ENCODE results near the gene MRPS2. TPM values are rescaled to one million over a fixed set of nuclear protein-coding genes. Genes with fewer than 3 reads are reported as not detected.

MRPS2 gene
- total and polyA plus RNA-seq, 4 experiments from 2014 or later: 26.2 to 57.2 (median 33.2) TPM

- no peaks in the 10 kb centered on the region for H3K36me3 ChIP-seq (ENCODE audit: insufficient read depth, low read length)
- peaks cover 6% of the 10 kb centered on the region for H3K27me3 ChIP-seq (ENCODE audit: insufficient read depth, low read length)
- no peaks in the 10 kb centered on the region for H3K36me3 Mint-ChIP-seq
- H3K4me1 Mint-ChIP-seq: no peaks in the 10 kb centered on the region
- no peak overlapping the region for H3K27ac ChIP-seq (ENCODE audit: low read depth, low read length)
- H3K4me1 ChIP-seq (ENCODE audit: insufficient read depth, low read length): no peaks in the 10 kb centered on the region
- no peaks in the 10 kb centered on the region for H3K9me3 Mint-ChIP-seq
- ChIA-PET CTCF (ENCODE audit: partially characterized antibody) (no interaction called here), POLR2A (ENCODE audit: partially characterized antibody) (no interaction called here)
- DNase-seq: no peak
- no peak overlapping the region for H3K4me3 Mint-ChIP-seq
- H3K9me3 ChIP-seq (ENCODE audit: control insufficient read depth in 1 of 2, low read length in 2 of 2): no peaks in the 10 kb centered on the region
- no peak overlapping the region for H3K4me3 ChIP-seq (ENCODE audit: low read length in 2 of 2)
- intact Hi-C loops (cut with micrococcal nuclease): no loop called here
- peaks cover 4% of the 10 kb centered on the region in 2 donors for H3K27me3 Mint-ChIP-seq
- H3K27ac Mint-ChIP-seq: no peak overlapping the region
Observed at GRCh38 chr9:135488013-135488330, 12.5 kb upstream of the MRPS2 start.

DNA sequence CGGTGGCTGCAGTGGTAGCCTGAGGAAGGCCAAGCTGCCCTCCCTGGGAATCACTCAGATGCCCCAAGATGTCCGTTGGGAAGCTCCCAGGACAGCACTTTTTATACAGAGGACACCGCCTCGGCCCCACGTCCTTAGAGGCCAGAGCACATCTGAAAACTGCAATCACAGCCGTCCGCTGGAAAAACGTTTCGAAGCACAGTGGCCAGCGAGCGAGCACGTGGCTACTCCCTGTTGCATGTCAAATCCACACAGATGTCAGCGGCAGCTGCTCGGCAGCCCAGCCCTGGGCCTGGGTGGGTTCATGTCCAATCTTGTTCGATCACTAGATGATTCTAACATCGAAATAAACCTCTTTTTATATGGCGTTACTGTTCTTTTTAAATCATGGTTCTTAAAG, 12.0 kb upstream of the MRPS2 start:
- Histone ChIP-seq H3K9me3 (ENCODE audit: control insufficient read depth in 1 of 2, low read length in 2 of 2) (no peaks in the 10 kb centered on the region), H3K27me3 (ENCODE audit: insufficient read depth, low read length) (peaks cover 1% of the 10 kb centered on the region), H3K27ac (ENCODE audit: low read depth, low read length) (no peak overlapping the region), H3K4me1 (ENCODE audit: insufficient read depth, low read length) (no peaks in the 10 kb centered on the region), H3K4me3 (ENCODE audit: low read length in 2 of 2) (no peak overlapping the region), H3K36me3 (ENCODE audit: insufficient read depth, low read length) (no peaks in the 10 kb centered on the region)
- CTCF ChIA-PET (ENCODE audit: partially characterized antibody): no interaction called here
- Mint-ChIP-seq H3K4me1 (no peaks in the 10 kb centered on the region), H3K36me3 (no peaks in the 10 kb centered on the region), H3K4me3 (no peak overlapping the region), H3K9me3 (no peaks in the 10 kb centered on the region), H3K27me3 (peaks cover 0 to 4% of the 10 kb centered on the region in 2 donors), H3K27ac (no peak overlapping the region)
- intact Hi-C loops (cut with micrococcal nuclease): no loop called here
- POLR2A ChIA-PET (ENCODE audit: partially characterized antibody): no interaction called here
- no peak for DNase-seq

- POLR2A ChIA-PET (ENCODE audit: partially characterized antibody): no interaction called here
- Histone ChIP-seq H3K27me3 (ENCODE audit: insufficient read depth, low read length) (no peaks in the 10 kb centered on the region), H3K9me3 (ENCODE audit: control insufficient read depth in 1 of 2, low read length in 2 of 2) (no peaks in the 10 kb centered on the region), H3K4me3 (ENCODE audit: low read length in 2 of 2) (no peak overlapping the region), H3K27ac (ENCODE audit: low read depth, low read length) (no peak overlapping the region), H3K4me1 (ENCODE audit: insufficient read depth, low read length) (no peaks in the 10 kb centered on the region), H3K36me3 (ENCODE audit: insufficient read depth, low read length) (no peaks in the 10 kb centered on the region)
- no peak for DNase-seq
- Mint-ChIP-seq H3K36me3 (no peaks in the 10 kb centered on the region), H3K27ac (no peak overlapping the region), H3K9me3 (no peaks in the 10 kb centered on the region), H3K4me1 (no peaks in the 10 kb centered on the region), H3K4me3 (no peak overlapping the region), H3K27me3 (peaks cover 0 to 4% of the 10 kb centered on the region in 2 donors)
- CTCF ChIA-PET (ENCODE audit: partially characterized antibody): interaction anchor here (0.7 to 3.0 kb wide), 2 partner anchors 9 to 15 kb away, joined by 3 to 11 read pairs; no protein-coding TSS in a partner anchor
- intact Hi-C loops (cut with micrococcal nuclease): no loop called here
Observed at GRCh38 chr9:135489188-135489906, 11.1 kb upstream of the MRPS2 start.

DNA sequence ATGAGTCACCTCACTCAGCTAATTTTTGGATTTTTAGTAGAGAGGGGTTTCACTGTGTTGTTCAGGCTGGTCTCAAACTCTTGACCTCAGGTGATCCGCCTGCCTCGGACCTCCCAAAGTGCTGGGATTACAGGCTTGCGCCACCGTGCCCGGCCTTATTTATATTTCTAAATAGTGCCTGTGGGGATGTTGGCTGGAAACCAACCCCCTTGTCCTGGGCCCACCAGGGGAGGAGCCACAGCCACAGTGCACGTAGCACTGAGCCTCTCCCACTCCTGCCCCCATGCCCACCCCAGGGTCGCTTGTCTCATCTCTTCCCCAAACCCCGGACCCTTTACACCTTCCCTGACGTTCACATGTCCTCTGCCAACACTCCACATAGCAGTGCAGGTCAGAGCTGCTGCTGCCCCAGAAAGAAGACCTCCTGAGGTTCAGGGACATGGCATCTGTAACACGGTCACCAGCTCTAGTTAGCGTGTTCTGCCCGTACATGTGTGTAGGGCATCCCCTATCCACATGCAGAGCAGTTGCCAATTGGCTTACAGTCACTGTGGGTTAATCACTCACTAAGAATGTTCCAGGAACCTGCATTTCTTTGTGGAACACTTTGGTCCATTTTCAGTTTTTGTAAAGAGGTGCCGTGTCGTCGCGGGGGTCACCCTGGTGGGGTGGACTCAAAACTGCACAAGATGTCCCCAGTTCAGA, 10.2 kb upstream of the MRPS2 start:
- ChIA-PET POLR2A (ENCODE audit: partially characterized antibody) (no interaction called here), CTCF (ENCODE audit: partially characterized antibody) (interaction anchor here (0.7 to 3.0 kb wide), 2 partner anchors 10 to 14 kb away, joined by 3 to 11 read pairs; no protein-coding TSS in a partner anchor)
- Mint-ChIP-seq H3K4me3 (no peak overlapping the region), H3K27ac (no peak overlapping the region), H3K9me3 (no peaks in the 10 kb centered on the region), H3K4me1 (no peaks in the 10 kb centered on the region), H3K27me3 (peaks cover 4% of the 10 kb centered on the region in 2 donors), H3K36me3 (no peaks in the 10 kb centered on the region)
- intact Hi-C loops (cut with micrococcal nuclease): no loop called here
- no peaks in the 10 kb centered on the region for H3K36me3 ChIP-seq (ENCODE audit: insufficient read depth, low read length)
- H3K4me1 ChIP-seq (ENCODE audit: insufficient read depth, low read length): no peaks in the 10 kb centered on the region
- no peaks in the 10 kb centered on the region for H3K27me3 ChIP-seq (ENCODE audit: insufficient read depth, low read length)
- no peaks in the 10 kb centered on the region for H3K9me3 ChIP-seq (ENCODE audit: control insufficient read depth in 1 of 2, low read length in 2 of 2)
- no peak overlapping the region for H3K4me3 ChIP-seq (ENCODE audit: low read length in 2 of 2)
- no peak for DNase-seq
- H3K27ac ChIP-seq (ENCODE audit: low read depth, low read length): no peak overlapping the region

GRCh38 chr9:135490980-135491464, 9.5 kb upstream of the MRPS2 start:
- Histone ChIP-seq H3K4me1 (ENCODE audit: insufficient read depth, low read length) (no peaks in the 10 kb centered on the region), H3K27me3 (ENCODE audit: insufficient read depth, low read length) (no peaks in the 10 kb centered on the region), H3K9me3 (ENCODE audit: control insufficient read depth in 1 of 2, low read length in 2 of 2) (no peaks in the 10 kb centered on the region), H3K4me3 (ENCODE audit: low read length in 2 of 2) (no peak overlapping the region), H3K27ac (ENCODE audit: low read depth, low read length) (no peak overlapping the region), H3K36me3 (ENCODE audit: insufficient read depth, low read length) (no peaks in the 10 kb centered on the region)
- CTCF ChIA-PET (ENCODE audit: partially characterized antibody): interaction anchor here (3.0 kb wide), 1 partner anchor 14 kb away, joined by 11 read pairs; no protein-coding TSS in a partner anchor
- H3K36me3 Mint-ChIP-seq: no peaks in the 10 kb centered on the region
- H3K27ac Mint-ChIP-seq: no peak overlapping the region
- POLR2A ChIA-PET (ENCODE audit: partially characterized antibody): no interaction called here
- intact Hi-C loops (cut with micrococcal nuclease): no loop called here
- H3K27me3 Mint-ChIP-seq: peaks cover 4% of the 10 kb centered on the region in 2 donors
- no peaks in the 10 kb centered on the region for H3K4me1 Mint-ChIP-seq
- no peaks in the 10 kb centered on the region for H3K9me3 Mint-ChIP-seq
- no peak for DNase-seq
- no peak overlapping the region for H3K4me3 Mint-ChIP-seq

DNA sequence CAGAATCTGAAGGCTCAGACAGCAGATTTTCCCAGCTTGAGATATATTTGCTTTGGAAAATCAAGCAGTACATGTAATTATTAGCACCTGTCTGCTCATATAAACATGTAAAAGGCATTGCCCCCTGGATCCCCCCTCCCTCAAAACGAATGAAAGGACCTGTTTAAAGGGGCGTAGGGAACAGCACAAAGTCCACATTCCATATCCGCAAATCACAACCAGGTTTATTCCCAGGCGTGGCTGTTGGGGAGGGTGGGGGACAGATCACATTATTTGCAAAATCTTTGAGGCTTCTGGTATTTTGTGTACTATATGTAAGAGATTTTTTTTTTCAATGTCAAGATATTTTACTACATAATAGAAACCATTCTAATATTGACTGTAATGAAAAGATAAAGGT, 8.7 kb upstream of the MRPS2 start:
- intact Hi-C loops (cut with micrococcal nuclease): no loop called here

GRCh38 chr9:135492886-135493669, 7.4 kb upstream of the MRPS2 start:
- H3K27ac ChIP-seq (ENCODE audit: low read depth, low read length): no peak overlapping the region
- Mint-ChIP-seq H3K27me3 (peaks cover 5% of the 10 kb centered on the region in 2 donors), H3K9me3 (no peaks in the 10 kb centered on the region), H3K4me3 (no peak overlapping the region), H3K4me1 (no peaks in the 10 kb centered on the region), H3K36me3 (no peaks in the 10 kb centered on the region), H3K27ac (peak overlapping the region in 1 of 7 donors; percentile 41)
- H3K4me3 ChIP-seq (ENCODE audit: low read length in 2 of 2): no peak overlapping the region
- intact Hi-C loops (cut with micrococcal nuclease): no loop called here
- no peaks in the 10 kb centered on the region for H3K36me3 ChIP-seq (ENCODE audit: insufficient read depth, low read length)
- no peak for DNase-seq
- ChIA-PET CTCF (ENCODE audit: partially characterized antibody) (no interaction called here), POLR2A (ENCODE audit: partially characterized antibody) (no interaction called here)
- H3K9me3 ChIP-seq (ENCODE audit: control insufficient read depth in 1 of 2, low read length in 2 of 2): no peaks in the 10 kb centered on the region
- no peaks in the 10 kb centered on the region for H3K27me3 ChIP-seq (ENCODE audit: insufficient read depth, low read length)
- no peaks in the 10 kb centered on the region for H3K4me1 ChIP-seq (ENCODE audit: insufficient read depth, low read length)

More for the DNA sequence above, 8.7 kb upstream of the MRPS2 start:
- H3K36me3 Mint-ChIP-seq: no peaks in the 10 kb centered on the region
- Histone ChIP-seq H3K4me1 (ENCODE audit: insufficient read depth, low read length) (no peaks in the 10 kb centered on the region), H3K27ac (ENCODE audit: low read depth, low read length) (no peak overlapping the region), H3K36me3 (ENCODE audit: insufficient read depth, low read length) (no peaks in the 10 kb centered on the region), H3K27me3 (ENCODE audit: insufficient read depth, low read length) (no peaks in the 10 kb centered on the region), H3K4me3 (ENCODE audit: low read length in 2 of 2) (no peak overlapping the region), H3K9me3 (ENCODE audit: control insufficient read depth in 1 of 2, low read length in 2 of 2) (no peaks in the 10 kb centered on the region)
- ChIA-PET POLR2A (ENCODE audit: partially characterized antibody) (no interaction called here), CTCF (ENCODE audit: partially characterized antibody) (interaction anchor here (3.0 kb wide), 1 partner anchor 13 kb away, joined by 11 read pairs; no protein-coding TSS in a partner anchor)
- no peaks in the 10 kb centered on the region for H3K4me1 Mint-ChIP-seq
- no peak for DNase-seq
- H3K9me3 Mint-ChIP-seq: no peaks in the 10 kb centered on the region
- H3K27ac Mint-ChIP-seq: no peak overlapping the region
- peaks cover 4% of the 10 kb centered on the region in 2 donors for H3K27me3 Mint-ChIP-seq
- H3K4me3 Mint-ChIP-seq: no peak overlapping the region

All from CD4-positive, alpha-beta memory T cell (primary cell).